KMS-11 (cell line): Measurements from ENCODE around the gene OR12D1.
"Not testable (repeated sequence)": the region's sequence is repeated elsewhere in the genome, so short reads cannot be mapped to it uniquely, and the experiment has no call there.

Experiments
- H2AFZ ChIP-seq: fragments of 200-600 bp; sonication (generic); 2 replicates; pipeline ENCODE4 v1.6.1; 2016; ENCODE audit warnings: antibody characterized with exemption, mixed run types, low read depth
- H3K27ac ChIP-seq: fragments of 200-600 bp; sonication (generic); 2 replicates; pipeline ENCODE4 v1.6.1; 2016; ENCODE audit warnings: mild to moderate bottlenecking, mixed run types
- H3K27me3 ChIP-seq: fragments of 200-600 bp; sonication (generic); 2 replicates; pipeline ENCODE4 v1.6.1; 2017; ENCODE audit warnings: mild to moderate bottlenecking, low read depth, mixed run types, moderate library complexity; ENCODE audit not compliant: insufficient read depth
- H3K36me3 ChIP-seq: fragments of 200-600 bp; sonication (generic); 2 replicates; pipeline ENCODE4 v1.6.1; 2017; ENCODE audit warnings: mild to moderate bottlenecking, mixed run types; ENCODE audit not compliant: insufficient read depth
- H3K4me1 ChIP-seq: fragments of 200-600 bp; sonication (generic); 2 replicates; pipeline ENCODE4 v1.6.1; 2016; ENCODE audit warnings: mild to moderate bottlenecking, low read depth, mixed run types; ENCODE audit not compliant: poor library complexity, severe bottlenecking
- H3K4me2 ChIP-seq: fragments of 200-600 bp; sonication (generic); 2 replicates; pipeline ENCODE4 v1.7.0; 2016; ENCODE audit warnings: mild to moderate bottlenecking, mixed run types
- H3K4me3 ChIP-seq: fragments of 200-600 bp; sonication (generic); IDR thresholded peaks from 2 replicates; pipeline ENCODE4 v1.6.1; 2017; ENCODE audit warnings: low read depth, low read length, mixed read lengths; ENCODE audit not compliant: insufficient read depth
- H3K79me2 ChIP-seq: fragments of 200-600 bp; sonication (generic); 2 replicates; pipeline ENCODE4 v1.6.1; 2016; ENCODE audit warnings: low read depth, mixed run types; ENCODE audit not compliant: insufficient read depth
- H3K9ac ChIP-seq: fragments of 200-600 bp; sonication (generic); 2 replicates; pipeline ENCODE4 v1.6.1; 2016; ENCODE audit warnings: mild to moderate bottlenecking, mixed run types
- H4K20me1 ChIP-seq: fragments of 200-600 bp; sonication (generic); 2 replicates; pipeline ENCODE4 v1.6.1; 2016; ENCODE audit warnings: mild to moderate bottlenecking, mixed run types; ENCODE audit not compliant: insufficient read depth
- TF ChIP-seq, protein P1 (sequence below): fragments of 200-600 bp; sonication (generic); conservative IDR thresholded peaks from 2 replicates; pipeline ENCODE4 v1.6.1; 2017; ENCODE audit warnings: low read depth, mild to moderate bottlenecking, antibody characterized with exemption, low read length, moderate library complexity, mixed read lengths

OR12D1 gene

DNA sequence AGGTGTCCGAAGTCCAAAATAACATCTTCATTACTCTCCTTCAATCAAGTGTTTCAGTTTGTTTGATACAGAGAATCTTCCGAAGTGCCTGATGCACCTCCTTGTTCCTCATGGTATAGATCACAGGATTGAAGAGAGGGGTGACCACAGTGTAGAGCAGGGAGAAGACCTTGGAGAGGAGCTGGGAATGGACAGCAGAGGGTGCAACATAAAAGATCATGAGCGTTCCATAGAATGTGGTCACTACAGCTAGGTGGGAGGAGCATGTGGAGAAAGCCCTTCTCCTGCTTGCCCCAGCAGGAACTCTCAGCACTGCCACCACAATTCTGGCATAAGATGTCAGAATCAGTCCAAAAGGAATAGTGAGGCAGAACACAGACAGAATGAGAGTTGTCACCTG lies 11.9 kb downstream of the OR12D1 start:
- Histone ChIP-seq H3K27ac (no peak overlapping the region), H3K4me2 (no peak overlapping the region), H3K9ac (no peak overlapping the region), H3K4me3 (no peak overlapping the region), H3K36me3 (no peaks in the 10 kb centered on the region), H3K27me3 (no peaks in the 10 kb centered on the region), H3K79me2 (no peaks in the 10 kb centered on the region), H4K20me1 (no peaks in the 10 kb centered on the region), H3K4me1 (no peaks in the 10 kb centered on the region), H2AFZ (no peak overlapping the region)
- TF ChIP-seq, protein P1, sequence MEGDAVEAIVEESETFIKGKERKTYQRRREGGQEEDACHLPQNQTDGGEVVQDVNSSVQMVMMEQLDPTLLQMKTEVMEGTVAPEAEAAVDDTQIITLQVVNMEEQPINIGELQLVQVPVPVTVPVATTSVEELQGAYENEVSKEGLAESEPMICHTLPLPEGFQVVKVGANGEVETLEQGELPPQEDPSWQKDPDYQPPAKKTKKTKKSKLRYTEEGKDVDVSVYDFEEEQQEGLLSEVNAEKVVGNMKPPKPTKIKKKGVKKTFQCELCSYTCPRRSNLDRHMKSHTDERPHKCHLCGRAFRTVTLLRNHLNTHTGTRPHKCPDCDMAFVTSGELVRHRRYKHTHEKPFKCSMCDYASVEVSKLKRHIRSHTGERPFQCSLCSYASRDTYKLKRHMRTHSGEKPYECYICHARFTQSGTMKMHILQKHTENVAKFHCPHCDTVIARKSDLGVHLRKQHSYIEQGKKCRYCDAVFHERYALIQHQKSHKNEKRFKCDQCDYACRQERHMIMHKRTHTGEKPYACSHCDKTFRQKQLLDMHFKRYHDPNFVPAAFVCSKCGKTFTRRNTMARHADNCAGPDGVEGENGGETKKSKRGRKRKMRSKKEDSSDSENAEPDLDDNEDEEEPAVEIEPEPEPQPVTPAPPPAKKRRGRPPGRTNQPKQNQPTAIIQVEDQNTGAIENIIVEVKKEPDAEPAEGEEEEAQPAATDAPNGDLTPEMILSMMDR = no peak

DNA sequence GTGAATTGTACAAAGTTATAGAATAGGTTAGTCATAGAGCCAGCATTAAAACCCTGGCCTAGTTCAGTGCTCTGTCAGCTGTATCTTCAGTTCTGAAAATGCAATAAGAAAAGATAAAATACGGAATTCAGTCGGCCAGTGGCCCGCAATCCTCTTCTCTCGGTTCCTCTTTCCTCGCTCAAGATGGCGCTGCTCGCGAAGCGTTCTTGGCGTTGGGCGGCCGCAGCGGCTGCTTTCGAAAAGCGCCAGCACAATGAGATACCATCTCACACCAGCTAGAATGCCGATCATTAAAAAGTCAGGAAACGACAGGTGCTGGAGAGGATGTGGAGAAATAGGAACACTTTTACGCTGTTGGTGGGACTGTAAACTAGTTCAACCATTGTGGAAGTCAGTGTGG lies 22.0 kb downstream of the OR12D1 start:
- not testable (repeated sequence) for H3K27me3 ChIP-seq, H4K20me1 ChIP-seq, H3K79me2 ChIP-seq, H3K4me3 ChIP-seq, H3K4me1 ChIP-seq, H3K36me3 ChIP-seq, H3K4me2 ChIP-seq, H2AFZ ChIP-seq, H3K27ac ChIP-seq, H3K9ac ChIP-seq

DNA sequence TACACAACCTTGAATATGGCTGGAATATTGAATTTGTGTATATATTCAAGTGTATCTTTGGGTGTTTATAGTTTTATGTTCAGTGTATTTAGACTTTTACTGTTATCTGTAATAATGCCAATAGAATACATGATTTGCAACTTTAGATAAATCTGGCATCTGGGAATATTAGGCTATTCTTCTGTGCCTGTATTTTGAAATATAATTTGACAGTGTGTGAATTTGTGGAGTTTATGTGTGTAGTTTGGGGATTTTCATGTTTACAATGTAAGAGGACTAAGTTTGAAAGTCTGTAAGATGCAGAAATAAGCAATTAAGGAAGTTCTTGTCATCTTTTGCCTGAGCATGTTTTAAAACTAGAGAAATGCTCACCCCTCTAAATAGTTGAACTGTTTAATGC lies 24.3 kb downstream of the OR12D1 start, which contains the start of gene OR10C1:
OR10C1 (plus strand) TSS at position 301 of the 400 bp plus-strand sequence. CDS start 710 bp downstream, outside the sequence.
- no peak within 1 kb of the TSS for H3K4me3 ChIP-seq
- no peaks in the 10 kb centered on the region for H3K79me2 ChIP-seq
- H3K27me3 ChIP-seq = no peaks in the 10 kb centered on the region
- no peak within 1 kb of the TSS for H3K27ac ChIP-seq
- no peak within 1 kb of the TSS for H2AFZ ChIP-seq
- H4K20me1 ChIP-seq = no peaks in the 10 kb centered on the region
- TF ChIP-seq, protein P1 = no peak
- H3K36me3 ChIP-seq = no peaks in the 10 kb centered on the region
- H3K9ac ChIP-seq = no peak within 1 kb of the TSS
- no peaks in the 10 kb centered on the region for H3K4me1 ChIP-seq
- H3K4me2 ChIP-seq = no peak within 1 kb of the TSS

DNA sequence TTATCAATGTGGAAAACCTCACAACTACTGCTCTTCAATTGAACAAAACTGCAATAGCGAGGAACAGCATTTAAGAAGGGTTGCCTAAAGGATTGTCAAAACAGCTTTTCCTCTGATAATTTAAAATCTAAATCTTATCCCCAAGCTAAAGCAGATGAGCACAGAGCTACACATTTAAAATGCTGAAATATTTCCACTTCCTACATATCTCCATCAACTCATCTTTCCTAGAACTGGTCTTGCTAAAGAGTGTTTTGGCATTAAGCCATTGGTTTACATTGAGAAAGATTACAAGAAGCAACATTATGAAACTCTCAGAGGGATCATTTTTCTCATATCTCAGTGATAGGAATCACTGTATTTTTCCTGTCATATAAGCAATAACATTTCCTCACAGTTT lies 28.0 kb downstream of the OR12D1 start:
- Histone ChIP-seq H3K9ac (no peak overlapping the region), H3K4me3 (no peak overlapping the region), H3K27me3 (no peaks in the 10 kb centered on the region), H2AFZ (no peak overlapping the region), H4K20me1 (no peaks in the 10 kb centered on the region), H3K4me1 (no peaks in the 10 kb centered on the region), H3K36me3 (no peaks in the 10 kb centered on the region), H3K4me2 (no peak overlapping the region), H3K79me2 (no peaks in the 10 kb centered on the region), H3K27ac (no peak overlapping the region)
- TF ChIP-seq, protein P1 = no peak

DNA sequence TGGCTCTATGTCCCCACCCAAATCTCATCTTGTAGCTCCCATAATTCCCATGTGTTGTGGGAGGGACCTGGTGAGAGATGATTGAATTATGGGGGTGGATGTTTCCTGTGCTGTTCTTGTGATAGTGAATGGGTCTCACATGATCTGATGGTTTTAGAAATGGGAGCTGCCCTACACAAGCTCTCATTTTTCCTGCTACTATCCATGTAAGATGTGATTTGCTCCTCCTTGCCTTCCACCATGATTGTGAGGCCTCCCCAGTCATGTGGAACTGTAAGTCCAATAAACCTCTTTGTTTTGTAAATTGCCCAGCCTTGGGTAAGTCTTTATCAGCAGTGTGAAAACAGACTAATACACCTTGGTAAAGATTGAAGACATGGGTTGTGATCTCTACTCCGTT lies 29.3 kb downstream of the OR12D1 start:
- not testable (repeated sequence) for H3K27me3 ChIP-seq, H3K4me2 ChIP-seq, H4K20me1 ChIP-seq, H3K9ac ChIP-seq, H3K4me1 ChIP-seq, H3K36me3 ChIP-seq, H3K27ac ChIP-seq, H3K4me3 ChIP-seq, H3K79me2 ChIP-seq, H2AFZ ChIP-seq
